GM12874 (cell line): ENCODE data around the gene HS3ST2.
A peak's percentile ranks its signal among the peaks of the same experiment; 100 is the strongest.

Experiments used
- CTCF ChIP-seq: IDR thresholded peaks from 2 replicates; pipeline ENCODE4 v1.5.1; 2011; ENCODE audit warnings: low read depth, mild to moderate bottlenecking, control low read depth, low read length, moderate library complexity; ENCODE audit not compliant: insufficient read depth

The HS3ST2 gene

GRCh38 chr16:22813223-22813947, 577 bp upstream of the HS3ST2 start:
- TF ChIP-seq CTCF = peak; percentile 45; the same call in 1 of the 2 replicates

GRCh38 chr16:22814711-22815105, 746 bp downstream of the HS3ST2 start:
- TF ChIP-seq CTCF = no peak

GRCh38 chr16:22815863-22816262, 1.9 kb downstream of the HS3ST2 start:
- no peak for TF ChIP-seq CTCF

- TF ChIP-seq CTCF = no peak
Measured at GRCh38 chr16:22816475-22816874, 2.5 kb downstream of the HS3ST2 start.

- TF ChIP-seq CTCF = no peak
Measured at GRCh38 chr16:22838681-22839080, 24.7 kb downstream of the HS3ST2 start.

- TF ChIP-seq CTCF = no peak
Measured at GRCh38 chr16:22843122-22843521, 29.2 kb downstream of the HS3ST2 start.

GRCh38 chr16:22843856-22844255, 29.9 kb downstream of the HS3ST2 start:
- no peak for TF ChIP-seq CTCF
